ENCODE data around the gene CPE.

The CPE gene

GRCh38 chr4:165517216-165517615 is 138.4 kb downstream of the CPE start:
- Histone ChIP-seq H3K4me3 (no peak overlapping the region), H3K9ac (ENCODE audit: insufficient read length) (no peak overlapping the region), H3K9me3 (ENCODE audit: low read depth, low read length) (no peaks in the 10 kb centered on the region), H3K27ac (no peak overlapping the region), H3K36me3 (ENCODE audit: insufficient read depth, low read length) (no peaks in the 10 kb centered on the region)
- TF ChIP-seq POLR2AphosphoS5 (IDR thresholded peaks at IDR 0.05; ENCODE audit: borderline replicate concordance, low read depth, low read length): no peak
- TF ChIP-seq FOXP2 (optimal IDR thresholded peaks at IDR 0.05; ENCODE audit: control extremely low read depth, extremely low read length, insufficient read depth): no peak
- no peak for TF ChIP-seq EZH2 (IDR thresholded peaks at IDR 0.05)
- no peak for DNase-seq (ENCODE audit: low read depth, low spot score)

DNA sequence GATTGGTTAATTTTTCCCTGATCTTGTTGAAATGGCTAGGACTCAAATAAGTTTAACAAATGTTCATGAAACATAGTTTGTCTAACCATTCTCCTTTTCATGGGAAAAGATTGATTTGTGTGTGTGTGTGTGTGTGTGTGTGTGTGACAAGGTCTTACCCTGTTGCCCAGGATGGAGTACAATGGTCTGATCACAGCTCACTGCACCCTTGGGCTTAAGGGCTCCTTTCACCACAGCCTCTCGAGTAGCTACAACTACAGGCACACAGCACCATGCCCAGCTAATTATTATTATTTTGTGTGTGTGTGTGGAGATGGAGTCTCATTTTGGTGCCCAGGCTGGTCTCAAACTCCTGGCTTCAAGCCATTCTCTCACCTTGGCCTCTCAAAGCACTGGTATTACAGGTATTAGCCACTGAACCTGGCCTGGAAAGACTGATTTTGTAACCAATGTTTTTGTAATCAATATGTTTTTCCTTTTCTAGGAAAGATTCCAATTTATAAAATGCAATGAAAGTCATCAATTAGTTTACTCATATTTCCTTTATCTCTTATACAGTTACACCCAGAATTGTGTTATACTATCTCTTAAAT is 139.3 kb downstream of the CPE start:
- Histone ChIP-seq H3K27ac (no peak overlapping the region), H3K36me3 (ENCODE audit: insufficient read depth, low read length) (no peaks in the 10 kb centered on the region), H3K9ac (ENCODE audit: insufficient read length) (no peak overlapping the region), H3K9me3 (ENCODE audit: low read depth, low read length) (no peaks in the 10 kb centered on the region), H3K4me3 (no peak overlapping the region)
- DNase-seq (ENCODE audit: low read depth, low spot score): no peak
- TF ChIP-seq FOXP2 (optimal IDR thresholded peaks at IDR 0.05; ENCODE audit: control extremely low read depth, extremely low read length, insufficient read depth) (no peak), EZH2 (IDR thresholded peaks at IDR 0.05) (no peak), POLR2AphosphoS5 (IDR thresholded peaks at IDR 0.05; ENCODE audit: borderline replicate concordance, low read depth, low read length) (no peak)

GRCh38 chr4:165518686-165519085 is 139.9 kb downstream of the CPE start:
- no peak for TF ChIP-seq POLR2AphosphoS5 (IDR thresholded peaks at IDR 0.05; ENCODE audit: borderline replicate concordance, low read depth, low read length)
- no peak for TF ChIP-seq EZH2 (IDR thresholded peaks at IDR 0.05)
- no peak for TF ChIP-seq FOXP2 (optimal IDR thresholded peaks at IDR 0.05; ENCODE audit: control extremely low read depth, extremely low read length, insufficient read depth)
- no peaks in the 10 kb centered on the region for H3K36me3 ChIP-seq (ENCODE audit: insufficient read depth, low read length)
- DNase-seq (ENCODE audit: low read depth, low spot score): no peak
- H3K27ac ChIP-seq: no peak overlapping the region
- no peak overlapping the region for H3K4me3 ChIP-seq
- H3K9ac ChIP-seq (ENCODE audit: insufficient read length): no peak overlapping the region
- H3K9me3 ChIP-seq (ENCODE audit: low read depth, low read length): no peaks in the 10 kb centered on the region

DNA sequence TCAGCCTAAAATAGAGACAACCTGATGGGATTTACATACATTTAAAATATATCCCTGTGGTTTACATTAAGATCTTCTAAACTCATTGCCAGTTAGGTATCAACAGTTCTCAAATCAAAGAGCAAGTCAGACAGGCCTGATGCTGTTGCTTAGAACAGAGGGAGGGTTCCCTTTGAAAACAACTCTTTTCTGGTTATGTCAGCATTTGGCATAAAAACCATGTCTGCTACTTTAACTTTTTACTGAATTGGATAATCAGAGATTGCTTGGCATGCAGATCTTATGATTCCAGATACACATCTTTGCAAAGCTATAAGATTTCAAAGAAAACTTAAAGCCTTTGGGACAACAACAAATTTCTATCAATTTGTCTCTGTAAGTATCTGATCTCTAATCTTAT is 140.8 kb downstream of the CPE start:
- no peak overlapping the region for H3K9ac ChIP-seq (ENCODE audit: insufficient read length)
- TF ChIP-seq EZH2 (IDR thresholded peaks at IDR 0.05): no peak
- no peak for TF ChIP-seq POLR2AphosphoS5 (IDR thresholded peaks at IDR 0.05; ENCODE audit: borderline replicate concordance, low read depth, low read length)
- TF ChIP-seq FOXP2 (optimal IDR thresholded peaks at IDR 0.05; ENCODE audit: control extremely low read depth, extremely low read length, insufficient read depth): no peak
- no peak for DNase-seq (ENCODE audit: low read depth, low spot score)
- H3K27ac ChIP-seq: no peak overlapping the region
- no peaks in the 10 kb centered on the region for H3K36me3 ChIP-seq (ENCODE audit: insufficient read depth, low read length)
- H3K9me3 ChIP-seq (ENCODE audit: low read depth, low read length): no peaks in the 10 kb centered on the region
- H3K4me3 ChIP-seq: no peak overlapping the region

DNA sequence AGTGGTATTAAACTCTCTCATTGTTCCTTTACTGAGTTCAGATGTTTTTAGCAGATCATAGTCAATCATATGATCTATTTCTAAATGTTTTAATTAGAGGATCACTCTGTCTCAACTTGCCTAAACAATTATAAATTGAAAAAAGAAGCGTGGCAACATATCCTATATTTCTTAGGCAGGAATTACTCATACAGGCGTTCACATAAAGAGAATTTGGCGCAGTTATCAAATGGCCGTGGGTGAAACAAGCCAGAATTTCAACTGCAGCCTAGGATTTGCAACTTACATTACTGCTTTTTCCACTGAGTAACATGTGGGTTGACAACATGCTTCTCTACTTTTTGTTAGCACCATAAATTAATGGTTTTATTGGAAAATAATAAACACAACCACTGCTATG is 141.3 kb downstream of the CPE start:
- Histone ChIP-seq H3K27ac (no peak overlapping the region), H3K36me3 (ENCODE audit: insufficient read depth, low read length) (no peaks in the 10 kb centered on the region), H3K9ac (ENCODE audit: insufficient read length) (no peak overlapping the region), H3K4me3 (no peak overlapping the region), H3K9me3 (ENCODE audit: low read depth, low read length) (no peaks in the 10 kb centered on the region)
- TF ChIP-seq POLR2AphosphoS5 (IDR thresholded peaks at IDR 0.05; ENCODE audit: borderline replicate concordance, low read depth, low read length) (no peak), EZH2 (IDR thresholded peaks at IDR 0.05) (no peak), FOXP2 (optimal IDR thresholded peaks at IDR 0.05; ENCODE audit: control extremely low read depth, extremely low read length, insufficient read depth) (no peak)
- DNase-seq (ENCODE audit: low read depth, low spot score): no peak

DNA sequence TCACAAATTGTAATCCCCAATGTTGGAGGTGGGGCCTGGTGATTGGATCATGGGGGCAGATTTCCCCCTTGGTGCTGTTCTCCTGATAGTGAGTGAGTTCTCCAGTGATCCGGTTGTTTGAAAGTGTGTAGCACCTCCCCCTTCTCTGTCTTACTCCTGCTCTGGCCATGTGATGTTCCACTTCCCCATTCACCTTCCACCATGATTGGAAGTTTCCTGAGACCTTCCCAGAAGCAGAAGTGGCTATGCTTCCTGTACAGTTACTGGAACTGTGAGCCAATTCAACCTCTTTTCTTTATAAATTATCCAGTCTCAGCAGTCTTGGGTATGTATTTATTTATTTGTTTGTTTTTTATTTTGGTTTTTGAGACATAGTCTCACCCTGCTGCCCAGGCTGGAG is 143.2 kb downstream of the CPE start:
- H3K4me3 ChIP-seq: no peak overlapping the region
- H3K9me3 ChIP-seq (ENCODE audit: low read depth, low read length): no peaks in the 10 kb centered on the region
- H3K36me3 ChIP-seq (ENCODE audit: insufficient read depth, low read length): no peaks in the 10 kb centered on the region
- no peak for TF ChIP-seq POLR2AphosphoS5 (IDR thresholded peaks at IDR 0.05; ENCODE audit: borderline replicate concordance, low read depth, low read length)
- no peak for TF ChIP-seq EZH2 (IDR thresholded peaks at IDR 0.05)
- TF ChIP-seq FOXP2 (optimal IDR thresholded peaks at IDR 0.05; ENCODE audit: control extremely low read depth, extremely low read length, insufficient read depth): no peak
- no peak overlapping the region for H3K9ac ChIP-seq (ENCODE audit: insufficient read length)
- no peak overlapping the region for H3K27ac ChIP-seq
- no peak for DNase-seq (ENCODE audit: low read depth, low spot score)

- H3K27ac ChIP-seq: no peak overlapping the region
- no peak overlapping the region for H3K9ac ChIP-seq (ENCODE audit: insufficient read length)
- TF ChIP-seq POLR2AphosphoS5 (IDR thresholded peaks at IDR 0.05; ENCODE audit: borderline replicate concordance, low read depth, low read length) (no peak), FOXP2 (optimal IDR thresholded peaks at IDR 0.05; ENCODE audit: control extremely low read depth, extremely low read length, insufficient read depth) (no peak), EZH2 (IDR thresholded peaks at IDR 0.05) (no peak)
- no peaks in the 10 kb centered on the region for H3K36me3 ChIP-seq (ENCODE audit: insufficient read depth, low read length)
- no peak overlapping the region for H3K4me3 ChIP-seq
- no peaks in the 10 kb centered on the region for H3K9me3 ChIP-seq (ENCODE audit: low read depth, low read length)
- no peak for DNase-seq (ENCODE audit: low read depth, low spot score)
Observed at GRCh38 chr4:165524532-165525190, 145.9 kb downstream of the CPE start.

DNA sequence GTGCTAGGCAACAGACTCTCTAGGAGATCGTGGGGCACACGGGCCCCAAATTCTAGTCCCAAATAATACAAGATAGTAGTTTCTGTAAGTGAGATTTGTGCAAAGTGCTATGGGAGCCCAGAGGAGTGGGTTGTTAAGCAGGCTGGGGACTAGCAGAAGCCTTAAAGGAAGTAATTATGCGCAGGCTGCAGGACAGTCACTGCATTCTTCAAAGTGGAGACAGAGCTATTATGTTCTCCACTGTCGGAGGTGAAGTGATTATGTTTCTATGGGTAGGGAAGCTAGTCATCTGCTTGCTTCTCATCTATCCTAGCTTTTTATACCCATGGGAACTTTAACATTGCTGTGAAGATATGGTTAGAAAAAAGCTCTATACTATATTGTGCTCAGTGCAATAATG is 154.2 kb downstream of the CPE start:
- Histone ChIP-seq H3K9me3 (ENCODE audit: low read depth, low read length) (no peaks in the 10 kb centered on the region), H3K36me3 (ENCODE audit: insufficient read depth, low read length) (no peaks in the 10 kb centered on the region), H3K4me3 (no peak overlapping the region), H3K27ac (no peak overlapping the region), H3K9ac (ENCODE audit: insufficient read length) (no peak overlapping the region)
- no peak for TF ChIP-seq POLR2AphosphoS5 (IDR thresholded peaks at IDR 0.05; ENCODE audit: borderline replicate concordance, low read depth, low read length)
- no peak for DNase-seq (ENCODE audit: low read depth, low spot score)

Data from SK-N-MC (cell line).